ENCODE measurements around the gene NR3C1.
A peak's percentile ranks its signal among the peaks of the same experiment; 100 is the strongest.

The NR3C1 gene

DNA sequence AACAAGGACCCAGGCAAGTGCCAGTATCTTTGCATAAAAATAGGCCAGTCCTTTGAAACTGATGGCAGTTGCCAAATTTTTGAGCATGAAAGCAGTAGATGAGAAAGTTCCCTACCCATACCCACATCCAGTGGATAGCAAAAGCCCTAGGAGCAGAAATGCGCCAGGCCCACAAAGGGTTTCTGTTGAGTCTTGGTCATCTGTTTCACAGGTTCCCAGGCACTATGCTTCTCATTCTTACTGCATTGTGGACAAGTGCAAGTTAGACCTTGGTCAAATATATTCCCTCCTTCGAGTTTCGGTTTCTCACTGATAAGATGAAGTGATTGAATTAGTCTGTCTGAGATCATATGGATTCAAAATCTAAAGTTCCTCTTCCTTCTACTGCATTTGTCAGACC is 152.3 kb downstream of the NR3C1 start:
- DNase-seq, result no peak

DNA sequence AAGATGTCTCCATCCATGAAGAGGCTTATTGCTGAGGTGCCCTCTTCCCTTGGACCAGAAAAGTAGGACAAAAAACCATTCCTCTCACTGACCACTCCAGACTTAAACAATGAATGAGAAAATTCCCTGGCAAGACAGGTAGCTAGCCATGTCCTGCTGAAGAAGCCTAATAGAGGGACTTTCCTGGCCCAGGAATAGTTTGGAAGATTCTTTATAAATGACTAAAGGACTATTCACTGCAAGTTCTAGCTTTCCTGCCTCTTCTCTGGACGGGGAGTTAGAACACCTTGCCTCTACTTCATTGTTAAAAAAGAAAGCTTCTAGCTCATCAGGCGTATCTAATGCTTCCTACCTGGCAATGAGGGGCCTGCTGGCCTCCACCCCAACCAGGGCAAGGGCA is 153.6 kb downstream of the NR3C1 start:
- no peak for DNase-seq

GRCh38 chr5:143248822-143249579 is 154.5 kb downstream of the NR3C1 start:
- no peak for DNase-seq

DNA sequence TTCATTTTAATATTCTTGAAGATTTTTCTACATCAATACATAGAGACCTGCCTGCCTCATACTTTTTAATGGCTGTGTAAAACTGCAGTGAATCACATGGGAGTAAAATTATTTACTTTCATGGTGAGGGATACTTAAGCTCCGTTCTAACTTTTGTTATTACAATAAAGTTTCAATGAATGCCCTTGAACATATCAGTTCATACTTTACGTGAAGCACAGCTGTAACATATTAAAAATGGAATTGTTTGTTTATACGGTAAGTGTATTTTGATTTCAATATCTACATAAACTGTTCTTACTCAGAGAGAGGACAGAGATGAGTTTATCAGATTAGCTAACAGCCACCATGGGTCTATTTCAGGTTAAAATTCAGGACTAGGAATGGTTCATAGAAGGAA is 155.1 kb downstream of the NR3C1 start:
- DNase-seq, result no peak

DNA sequence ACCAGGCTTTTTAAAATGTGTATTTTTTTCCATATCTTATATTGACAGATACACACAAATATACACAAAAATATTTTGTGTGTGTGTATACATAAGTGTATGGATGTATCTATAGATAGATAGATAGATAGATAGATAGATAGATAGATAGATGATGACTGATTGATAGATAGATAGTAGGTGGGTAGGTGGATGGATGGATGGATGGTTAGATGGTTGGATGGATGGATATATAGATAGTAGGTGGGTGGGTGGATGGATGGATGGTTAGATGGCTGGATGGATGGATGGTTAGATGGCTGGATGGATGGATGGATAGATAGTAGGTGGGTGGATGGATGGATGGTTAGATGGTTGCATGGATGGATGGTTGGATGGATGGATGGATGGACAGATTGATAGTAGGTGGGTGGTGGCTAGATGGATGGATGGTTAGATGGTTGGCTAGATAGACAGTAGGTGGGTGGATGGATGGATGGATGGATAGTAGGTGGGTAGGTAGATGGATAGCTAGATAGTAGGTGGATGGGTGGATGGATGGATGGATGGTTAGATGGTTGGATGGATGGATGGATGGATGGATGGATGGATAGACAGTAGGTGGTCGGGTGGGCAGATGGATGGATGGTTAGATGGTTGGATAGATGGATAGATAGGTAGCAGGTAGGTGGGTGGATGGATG is 156.2 kb downstream of the NR3C1 start:
- DNase-seq, result no peak

- no peak for DNase-seq
Observed at GRCh38 chr5:143245929-143246561, 157.4 kb downstream of the NR3C1 start.

GRCh38 chr5:143244990-143245389 is 158.5 kb downstream of the NR3C1 start:
- DNase-seq, result no peak

DNA sequence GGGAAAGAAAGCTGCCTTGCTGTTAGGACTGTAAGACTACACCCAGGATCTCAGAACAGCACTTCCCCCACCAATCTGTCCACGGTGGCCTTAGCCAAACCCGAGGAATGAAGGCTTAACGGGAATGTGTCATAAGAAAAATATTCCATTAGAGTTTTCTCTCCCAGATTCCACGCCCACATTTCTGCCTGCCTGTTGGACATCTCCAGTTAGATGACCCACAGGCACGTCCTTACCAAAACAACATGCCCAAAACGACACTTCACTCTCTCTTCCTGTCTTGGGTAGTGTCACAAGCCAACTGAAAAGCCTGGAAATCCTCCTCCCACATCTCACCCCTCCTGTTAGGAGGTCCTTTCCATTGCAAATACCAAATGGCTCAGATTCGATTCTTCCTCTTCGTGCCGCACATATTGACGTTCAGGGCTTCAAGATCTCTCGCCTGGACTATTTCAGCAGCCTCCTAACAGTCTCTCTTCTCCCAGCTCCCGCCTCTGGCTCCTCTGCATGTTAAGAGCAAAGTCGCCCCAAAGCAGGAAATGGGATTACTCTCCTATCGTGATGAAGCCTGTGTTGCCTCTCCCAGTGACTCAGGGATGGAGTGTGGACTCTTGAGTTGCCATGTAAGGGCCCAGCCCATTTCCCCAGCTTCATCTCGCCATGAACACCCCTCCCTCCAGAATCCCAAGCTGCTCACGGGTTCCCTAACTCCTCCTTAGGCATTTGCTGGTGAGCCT is 159.3 kb downstream of the NR3C1 start:
- DNase-seq, result no peak

- DNase-seq, result no peak
Observed at GRCh38 chr5:143243103-143243502, 160.4 kb downstream of the NR3C1 start.

- no peak for DNase-seq
Observed at GRCh38 chr5:143241892-143242291, 161.6 kb downstream of the NR3C1 start.

GRCh38 chr5:143239882-143240518 is 163.5 kb downstream of the NR3C1 start:
- DNase-seq, result no peak

- DNase-seq, result no peak
Observed at GRCh38 chr5:143238620-143239019, 164.9 kb downstream of the NR3C1 start.

GRCh38 chr5:143237664-143238063 is 165.8 kb downstream of the NR3C1 start:
- no peak for DNase-seq

DNA sequence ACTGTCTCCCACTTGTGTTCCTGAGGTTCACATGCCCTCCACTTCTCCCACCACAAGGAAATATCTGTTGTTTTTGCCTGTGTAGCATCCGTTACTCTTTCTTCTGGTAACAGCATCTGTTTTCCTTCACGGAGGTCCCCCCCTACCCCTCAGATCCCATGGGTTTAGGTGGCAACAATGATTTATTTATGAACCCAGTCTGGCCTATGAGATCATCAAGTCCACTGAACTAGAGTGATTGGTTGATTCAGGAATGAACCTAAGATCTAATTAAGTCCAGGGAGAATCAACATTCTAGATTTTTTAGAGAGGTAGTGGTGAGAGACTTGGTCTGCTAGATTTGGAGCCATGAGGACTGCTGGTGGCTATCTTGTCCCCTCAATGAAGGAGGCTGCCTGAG is 166.8 kb downstream of the NR3C1 start:
- no peak for DNase-seq

DNA sequence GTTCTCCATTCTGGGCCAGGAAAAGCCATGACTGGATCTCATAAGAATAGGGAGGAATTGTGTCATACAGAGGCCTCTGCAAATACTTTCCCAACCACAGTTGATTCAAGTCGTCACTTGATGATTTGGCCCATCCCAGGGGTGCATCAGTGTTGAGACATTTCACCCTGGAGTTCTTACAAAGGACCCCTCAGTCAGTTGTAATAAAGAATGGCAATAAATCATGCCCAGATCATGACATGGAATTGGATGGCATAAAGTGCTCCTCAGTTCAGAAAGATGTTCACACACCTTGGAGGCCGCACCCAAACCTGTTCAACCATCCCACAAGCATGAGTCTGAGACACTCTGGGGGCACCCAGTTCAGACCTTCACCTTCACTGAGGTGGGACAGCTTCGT is 168.1 kb downstream of the NR3C1 start:
- DNase-seq, result no peak

- DNase-seq, result no peak
Observed at GRCh38 chr5:143234162-143234842, 169.2 kb downstream of the NR3C1 start.

GRCh38 chr5:143233031-143233430 is 170.5 kb downstream of the NR3C1 start:
- no peak for DNase-seq

DNA sequence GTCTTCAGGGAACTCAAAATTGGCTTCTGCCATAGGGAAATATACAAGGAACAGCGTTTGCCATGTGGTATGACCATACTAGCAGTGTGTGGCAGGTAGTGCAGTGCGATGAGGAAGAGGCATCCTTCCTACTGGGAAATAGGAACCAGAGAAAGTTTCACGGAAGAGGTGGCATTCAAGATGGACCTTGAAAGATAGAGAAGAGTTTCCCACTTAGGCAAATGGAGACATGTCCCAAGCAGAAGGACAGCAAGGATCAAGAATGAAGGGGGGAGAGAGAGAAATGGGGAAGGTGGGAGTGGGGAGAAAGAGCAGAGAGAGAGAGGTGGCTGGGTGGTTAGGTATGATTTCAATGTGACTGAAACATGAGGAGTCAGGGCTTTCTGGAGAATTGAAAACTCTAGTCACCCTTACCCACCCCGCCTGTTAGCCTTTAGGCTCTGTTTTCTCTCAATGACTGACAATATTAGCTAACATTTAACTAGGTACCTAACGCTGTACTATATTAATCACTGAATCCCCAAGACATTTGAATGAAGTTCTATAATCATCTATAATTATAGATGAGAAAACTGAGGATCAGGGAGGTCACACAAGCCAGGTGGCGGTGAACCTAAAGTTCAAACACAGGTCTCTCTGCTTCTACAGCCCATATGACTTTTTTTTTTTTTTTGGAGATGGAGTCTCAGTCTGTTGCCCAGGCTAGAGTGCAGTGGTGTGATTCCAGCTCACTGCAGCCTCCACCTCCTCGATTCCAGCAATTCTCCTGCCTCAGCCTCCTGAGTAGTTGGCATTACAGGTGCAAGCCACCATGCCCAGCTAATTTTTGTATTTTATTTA is 171.3 kb downstream of the NR3C1 start:
- no peak for DNase-seq

DNA sequence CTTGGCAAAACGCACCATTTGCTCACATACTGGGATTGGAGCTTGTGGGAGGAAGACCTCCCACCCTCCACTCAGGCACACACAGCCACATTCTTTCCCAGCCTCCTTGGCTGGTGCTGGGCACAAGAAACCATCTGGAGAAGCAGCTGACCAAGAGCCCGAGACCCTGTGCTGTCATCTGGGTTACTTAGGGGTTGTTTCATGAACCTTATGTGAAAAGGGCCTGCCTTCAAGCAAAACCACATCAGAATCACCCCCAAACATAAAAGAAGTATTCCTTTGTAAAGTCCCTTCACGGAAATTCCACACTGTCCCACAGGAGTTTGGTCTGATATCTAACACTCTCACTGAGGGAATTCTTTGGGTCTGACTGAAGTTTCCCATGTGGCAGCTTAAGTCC is 172.1 kb downstream of the NR3C1 start:
- no peak for DNase-seq

DNA sequence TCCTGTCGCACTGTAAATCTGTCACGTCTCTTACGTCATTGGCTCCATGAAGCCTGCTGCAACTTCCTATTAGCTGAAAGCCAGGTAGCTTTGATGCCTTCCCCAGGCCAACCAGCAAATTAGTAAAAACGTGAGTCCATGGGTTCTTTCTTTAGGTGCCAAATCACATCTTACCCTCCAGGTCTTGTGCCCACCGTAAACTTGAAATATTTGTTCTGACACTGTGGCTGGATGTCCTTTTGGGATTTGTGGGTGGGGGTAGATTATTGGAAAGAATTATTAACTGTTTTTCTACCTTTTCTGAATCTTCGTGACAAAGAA is 172.8 kb downstream of the NR3C1 start:
- no peak for DNase-seq

- DNase-seq, result peak; percentile 7 to 17 (median 10)
Observed at GRCh38 chr5:143229896-143230675, 173.4 kb downstream of the NR3C1 start.

Data from activated CD4-positive, CD25-positive, alpha-beta regulatory T cell (primary cell).